Measurements from ENCODE around the gene MRPL47.
A peak's percentile ranks its signal among the peaks of the same experiment; 100 is the strongest.

The MRPL47 gene

GRCh38 chr3:179590669-179591068 lies 13.8 kb downstream of the MRPL47 start:
- DNase-seq: no peak

GRCh38 chr3:179589143-179589542 lies 15.3 kb downstream of the MRPL47 start:
- no peak for DNase-seq

GRCh38 chr3:179580992-179581391 lies 23.4 kb downstream of the MRPL47 start:
- DNase-seq: no peak

GRCh38 chr3:179565496-179565895 lies 38.9 kb downstream of the MRPL47 start:
- DNase-seq: peak; percentile 23

GRCh38 chr3:179563271-179563783 lies 41.1 kb downstream of the MRPL47 start:
- peak; percentile 65 for DNase-seq

GRCh38 chr3:179562591-179563270 lies 41.7 kb downstream of the MRPL47 start, which contains the start of gene ACTL6A:
Gene ACTL6A, plus strand, starts transcription at chr3:179562926. Its CDS starts 167 bp downstream, at chr3:179563093.
- DNase-seq: peak; percentile 100

GRCh38 chr3:179560791-179561190 lies 43.6 kb downstream of the MRPL47 start:
- DNase-seq: no peak

- DNase-seq: peak; percentile 47
Measured at GRCh38 chr3:179558742-179559364, 45.6 kb downstream of the MRPL47 start.

- DNase-seq: no peak
Measured at GRCh38 chr3:179551349-179552105, 52.9 kb downstream of the MRPL47 start.

- DNase-seq: no peak
Measured at GRCh38 chr3:179546814-179547241, 57.6 kb downstream of the MRPL47 start.

GRCh38 chr3:179544981-179545645 lies 59.3 kb downstream of the MRPL47 start:
- DNase-seq: no peak

- no peak for DNase-seq
Measured at GRCh38 chr3:179542375-179542774, 62.1 kb downstream of the MRPL47 start.

- no peak for DNase-seq
Measured at GRCh38 chr3:179541596-179541995, 62.8 kb downstream of the MRPL47 start.

GRCh38 chr3:179541094-179541493 lies 63.3 kb downstream of the MRPL47 start:
- DNase-seq: no peak

Data from CD4-positive, alpha-beta T cell treated with Interleukin-4 for 4 hours (primary cell).